Measurements from ENCODE around the gene PALM2AKAP2. TPM values are rescaled to one million over a fixed set of nuclear protein-coding genes. Genes with fewer than 3 reads are reported as not detected.
"Not testable (repeated sequence)": the region's sequence is repeated elsewhere in the genome, so short reads cannot be mapped to it uniquely, and the experiment has no call there.

Gene PALM2AKAP2
- total RNA-seq, 4 donors from 2014 or later, result 0.34 to 3.3 (median 0.81) TPM

DNA sequence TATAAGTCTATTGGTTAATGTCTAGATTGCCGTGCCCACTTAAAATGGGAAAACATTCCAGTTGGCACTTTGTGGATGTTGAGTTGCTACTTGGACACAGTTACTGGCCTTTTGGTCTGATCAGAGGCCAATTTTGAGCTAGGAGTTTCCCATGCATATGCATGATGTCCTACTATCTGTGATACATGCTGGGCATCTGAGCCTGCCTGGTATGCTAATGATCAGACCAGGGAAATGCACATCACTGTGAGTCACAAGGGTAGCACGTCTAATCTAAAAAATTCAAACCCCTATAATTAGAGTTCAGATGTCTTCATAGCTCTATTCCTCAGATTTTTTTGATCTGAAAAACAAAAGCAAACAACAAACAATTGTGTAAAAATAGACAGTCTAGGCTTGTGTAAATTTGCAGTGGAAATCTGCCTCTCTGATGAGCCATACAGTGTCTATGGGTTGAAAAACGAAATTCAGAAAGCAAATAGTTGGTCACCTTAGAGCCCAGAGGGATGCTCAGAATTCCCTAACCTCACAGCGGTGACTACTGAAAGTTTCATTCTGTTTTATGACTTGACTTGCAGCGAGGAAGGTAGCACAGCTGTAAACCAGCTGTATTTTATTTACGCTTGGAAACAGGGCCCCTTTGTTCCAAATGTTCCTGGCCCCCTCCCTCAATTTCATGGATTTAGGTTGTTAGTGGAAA lies 37.3 kb downstream of the PALM2AKAP2 start:
- 51 to 54% methylated on average over 6 of the region's 6 CpGs for WGBS, 2 donors
- Histone ChIP-seq H3K4me1 (no peaks in the 10 kb centered on the region), H3K27ac (no peak overlapping the region), H3K36me3 (no peaks in the 10 kb centered on the region), H3K4me3 (no peak overlapping the region), H3K9me3 (no peaks in the 10 kb centered on the region), H3K27me3 (no peaks in the 10 kb centered on the region)
- intact Hi-C loops (cut with DNase I), result loop anchor here (10.0 kb wide), 1 partner anchor 242 kb away; no protein-coding TSS in a partner anchor
- TF ChIP-seq, protein P1, sequence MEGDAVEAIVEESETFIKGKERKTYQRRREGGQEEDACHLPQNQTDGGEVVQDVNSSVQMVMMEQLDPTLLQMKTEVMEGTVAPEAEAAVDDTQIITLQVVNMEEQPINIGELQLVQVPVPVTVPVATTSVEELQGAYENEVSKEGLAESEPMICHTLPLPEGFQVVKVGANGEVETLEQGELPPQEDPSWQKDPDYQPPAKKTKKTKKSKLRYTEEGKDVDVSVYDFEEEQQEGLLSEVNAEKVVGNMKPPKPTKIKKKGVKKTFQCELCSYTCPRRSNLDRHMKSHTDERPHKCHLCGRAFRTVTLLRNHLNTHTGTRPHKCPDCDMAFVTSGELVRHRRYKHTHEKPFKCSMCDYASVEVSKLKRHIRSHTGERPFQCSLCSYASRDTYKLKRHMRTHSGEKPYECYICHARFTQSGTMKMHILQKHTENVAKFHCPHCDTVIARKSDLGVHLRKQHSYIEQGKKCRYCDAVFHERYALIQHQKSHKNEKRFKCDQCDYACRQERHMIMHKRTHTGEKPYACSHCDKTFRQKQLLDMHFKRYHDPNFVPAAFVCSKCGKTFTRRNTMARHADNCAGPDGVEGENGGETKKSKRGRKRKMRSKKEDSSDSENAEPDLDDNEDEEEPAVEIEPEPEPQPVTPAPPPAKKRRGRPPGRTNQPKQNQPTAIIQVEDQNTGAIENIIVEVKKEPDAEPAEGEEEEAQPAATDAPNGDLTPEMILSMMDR (IDR thresholded peaks at IDR 0.05), result no peak
- TF ChIP-seq POLR2A (IDR thresholded peaks at IDR 0.05), result no peak
- DNase-seq, result no peak

DNA sequence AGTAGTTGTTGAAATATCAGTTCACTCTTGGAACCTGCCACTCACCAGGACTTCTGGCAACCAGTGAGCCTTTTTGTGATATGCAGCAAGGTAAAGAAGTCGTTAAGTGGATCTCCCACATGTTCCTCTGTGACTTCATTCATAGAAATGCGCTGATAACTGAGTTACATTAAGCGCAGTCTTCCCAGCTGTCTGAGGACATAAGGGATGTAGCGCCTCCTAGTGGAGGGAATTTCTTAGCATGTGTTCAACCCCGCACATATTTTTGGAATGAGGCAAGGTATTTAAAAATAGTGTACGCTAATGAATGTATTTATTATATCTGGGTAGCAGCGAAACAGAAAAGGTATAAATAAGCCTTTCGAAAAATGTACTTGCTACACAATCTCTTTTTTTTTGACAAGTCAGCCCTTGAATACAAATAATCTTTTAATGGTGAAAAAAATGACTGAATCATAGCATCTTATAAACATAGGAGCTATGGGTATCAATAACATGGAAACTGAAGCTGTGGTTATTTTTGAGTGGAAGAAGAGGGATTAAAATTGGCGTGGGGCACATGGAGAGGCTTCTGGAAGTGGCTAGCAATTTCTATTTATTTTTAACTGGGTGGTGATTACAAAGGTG lies 38.0 kb downstream of the PALM2AKAP2 start:
- no peak overlapping the region for H3K4me3 ChIP-seq
- no peaks in the 10 kb centered on the region for H3K9me3 ChIP-seq
- no peaks in the 10 kb centered on the region for H3K27me3 ChIP-seq
- no peaks in the 10 kb centered on the region for H3K36me3 ChIP-seq
- 3 to 6% methylated on average over 9 of the region's 9 CpGs for WGBS, 2 donors
- no peak overlapping the region for H3K27ac ChIP-seq
- no peak for DNase-seq
- intact Hi-C loops (cut with DNase I), result loop anchor here (10.0 kb wide), 1 partner anchor 243 kb away; no protein-coding TSS in a partner anchor
- TF ChIP-seq, protein P1 (IDR thresholded peaks at IDR 0.05), result peak; percentile 40 to 88 (median 80)
- TF ChIP-seq POLR2A (IDR thresholded peaks at IDR 0.05), result no peak
- H3K4me1 ChIP-seq, result no peaks in the 10 kb centered on the region

DNA sequence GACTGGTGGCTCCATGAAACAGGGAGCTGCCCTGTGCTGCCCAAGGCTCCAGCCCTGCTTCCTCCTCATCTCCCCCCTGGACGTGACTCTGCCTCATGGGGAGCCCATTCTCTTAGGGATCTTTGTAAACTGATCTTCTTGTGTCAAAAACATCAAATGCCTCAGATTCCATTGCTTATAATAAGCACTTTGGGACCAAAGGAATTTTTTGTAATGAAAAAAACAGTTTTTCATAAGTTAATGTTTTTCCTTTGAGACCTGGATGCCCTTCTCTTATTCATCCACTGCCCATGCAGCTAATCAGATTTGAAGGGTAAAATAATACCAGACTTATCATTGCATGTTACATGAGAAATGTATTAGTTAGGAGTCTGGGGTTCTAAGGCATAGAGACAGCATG lies 41.7 kb downstream of the PALM2AKAP2 start:
- Histone ChIP-seq H3K27me3 (peaks cover 0 to 4% (median 0%) of the 10 kb centered on the region in 4 donors), H3K9me3 (no peaks in the 10 kb centered on the region), H3K4me1 (no peaks in the 10 kb centered on the region), H3K4me3 (no peak overlapping the region), H3K36me3 (no peaks in the 10 kb centered on the region), H3K27ac (no peak overlapping the region)
- DNase-seq, result no peak
- 22% methylated on average over 1 of the region's 1 CpG; no CpG with 5 or more reads in 1 of the 2 donors for WGBS, 2 donors
- intact Hi-C loops (cut with DNase I), result no loop called here
- no peak for TF ChIP-seq POLR2A (IDR thresholded peaks at IDR 0.05)
- TF ChIP-seq, protein P1 (IDR thresholded peaks at IDR 0.05), result no peak

DNA sequence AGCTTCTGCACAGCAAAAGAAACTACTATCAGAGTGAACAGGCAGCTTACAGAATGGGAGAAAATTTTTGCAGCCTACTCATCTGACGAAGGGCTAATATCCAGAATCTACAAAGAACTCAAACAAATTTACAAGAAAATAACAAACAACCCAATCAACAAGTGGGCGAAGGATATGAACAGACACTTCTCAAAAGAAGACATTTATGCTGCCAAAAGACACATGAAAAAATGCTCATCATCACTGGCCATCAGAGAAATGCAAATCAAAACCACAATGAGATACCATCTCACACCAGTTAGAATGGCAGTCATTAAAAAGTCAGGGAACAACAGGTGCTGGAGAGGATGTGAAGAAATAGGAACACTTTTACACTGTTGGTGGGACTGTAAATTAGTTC lies 45.4 kb downstream of the PALM2AKAP2 start:
- H3K36me3 ChIP-seq; H3K4me1 ChIP-seq; H3K4me3 ChIP-seq; H3K27ac ChIP-seq; H3K9me3 ChIP-seq; H3K27me3 ChIP-seq; DNase-seq; intact Hi-C loops (cut with DNase I): not testable (repeated sequence)
- 76 to 83% methylated on average over 2 of the region's 2 CpGs for WGBS, 2 donors

DNA sequence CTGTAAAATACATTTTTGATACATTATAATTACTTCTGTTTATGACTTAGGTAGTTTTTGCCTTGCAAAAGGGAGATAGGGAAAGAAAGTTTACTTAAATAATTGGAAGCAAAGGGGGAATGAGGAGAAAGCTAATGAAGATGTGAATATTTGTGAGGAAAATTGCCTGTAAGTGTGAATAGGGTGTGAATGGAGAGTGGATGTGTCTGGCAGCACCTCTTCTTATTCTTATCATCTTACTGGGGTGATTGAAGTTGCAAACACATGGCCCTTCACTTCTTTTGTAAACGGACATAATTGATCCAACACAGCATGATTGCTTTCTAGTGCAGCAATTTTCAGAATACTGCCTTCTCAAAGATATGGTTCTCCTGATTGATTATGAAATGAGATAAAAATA lies 46.6 kb downstream of the PALM2AKAP2 start:
- no peaks in the 10 kb centered on the region for H3K4me1 ChIP-seq
- H3K9me3 ChIP-seq, result no peaks in the 10 kb centered on the region
- H3K4me3 ChIP-seq, result no peak overlapping the region
- 50 to 60% methylated on average over 1 of the region's 1 CpG for WGBS, 2 donors
- no peak for DNase-seq
- no peaks in the 10 kb centered on the region for H3K36me3 ChIP-seq
- intact Hi-C loops (cut with DNase I), result no loop called here
- peaks cover 0 to 4% (median 0%) of the 10 kb centered on the region in 4 donors for H3K27me3 ChIP-seq
- no peak overlapping the region for H3K27ac ChIP-seq
- TF ChIP-seq, protein P1 (IDR thresholded peaks at IDR 0.05), result no peak
